Type B pancreatic cell (in vitro differentiated cells): Measurements from ENCODE around the gene C3orf80. TPM values are rescaled to one million over a fixed set of nuclear protein-coding genes. Genes with fewer than 3 reads are reported as not detected.
A peak's percentile ranks its signal among the peaks of the same experiment; 100 is the strongest.

Experiments used
- DNase-seq: peaks from one replicate; pipeline ENCODE4 v3.0.0; 2021; ENCODE audit warnings: mixed read lengths; ENCODE audit not compliant: unreplicated experiment; ENCODE audit errors: extremely low spot score
- H3K27ac Mint-ChIP-seq: 2 replicates; pipeline ENCODE4 v1.8.0; 2021; ENCODE audit warnings: mild to moderate bottlenecking, mixed read lengths
- H3K27me3 Mint-ChIP-seq: 2 replicates; pipeline ENCODE4 v1.8.0; 2021; ENCODE audit warnings: mixed read lengths
- H3K36me3 Mint-ChIP-seq: 2 replicates; pipeline ENCODE4 v1.8.0; 2021; ENCODE audit warnings: mixed read lengths
- H3K4me1 Mint-ChIP-seq: one replicate; pipeline ENCODE4 v1.8.0; 2021; ENCODE audit warnings: mixed read lengths; ENCODE audit not compliant: unreplicated experiment
- H3K4me3 Mint-ChIP-seq: 2 replicates; pipeline ENCODE4 v1.8.0; 2021; ENCODE audit warnings: mild to moderate bottlenecking, mixed read lengths
- H3K9me3 Mint-ChIP-seq: 2 replicates; pipeline ENCODE4 v1.8.0; 2021; ENCODE audit warnings: mixed read lengths
- total RNA-seq: library from RNA; stranded (reverse); gene quantifications from 2 replicates; pipeline ENCODE4 v1.2.1, GENCODE V29; 2021; ENCODE audit warnings: low replicate concordance
- TF ChIP-seq, protein P1 (sequence below): fragments of 200-600 bp; sonication (generic); conservative IDR thresholded peaks from 2 replicates; pipeline ENCODE4 v1.5.0; 2021; ENCODE audit warnings: antibody characterized with exemption, mild to moderate bottlenecking

The C3orf80 gene
- total RNA-seq, 1 donor from 2014 or later: 2.6 TPM

DNA sequence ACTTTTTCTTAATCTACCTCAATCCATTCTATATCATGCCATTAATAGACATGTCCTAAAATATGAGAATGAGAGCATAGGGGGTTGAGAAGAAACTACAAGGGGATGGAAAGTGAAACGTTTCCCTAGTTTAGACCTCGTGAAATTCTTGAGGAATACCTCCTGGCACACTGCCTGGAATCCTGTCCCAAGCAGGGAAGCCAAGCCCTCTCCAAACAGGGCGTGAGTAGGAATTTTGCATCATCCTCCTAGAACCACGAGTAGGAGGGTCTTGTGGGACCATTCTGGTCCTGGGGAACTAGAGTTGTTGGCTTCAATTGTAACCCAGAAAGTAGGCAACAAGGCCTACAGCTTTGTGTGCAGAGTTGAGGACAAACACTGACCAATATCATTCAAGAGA, 19.6 kb upstream of the C3orf80 start:
- TF ChIP-seq, protein P1, sequence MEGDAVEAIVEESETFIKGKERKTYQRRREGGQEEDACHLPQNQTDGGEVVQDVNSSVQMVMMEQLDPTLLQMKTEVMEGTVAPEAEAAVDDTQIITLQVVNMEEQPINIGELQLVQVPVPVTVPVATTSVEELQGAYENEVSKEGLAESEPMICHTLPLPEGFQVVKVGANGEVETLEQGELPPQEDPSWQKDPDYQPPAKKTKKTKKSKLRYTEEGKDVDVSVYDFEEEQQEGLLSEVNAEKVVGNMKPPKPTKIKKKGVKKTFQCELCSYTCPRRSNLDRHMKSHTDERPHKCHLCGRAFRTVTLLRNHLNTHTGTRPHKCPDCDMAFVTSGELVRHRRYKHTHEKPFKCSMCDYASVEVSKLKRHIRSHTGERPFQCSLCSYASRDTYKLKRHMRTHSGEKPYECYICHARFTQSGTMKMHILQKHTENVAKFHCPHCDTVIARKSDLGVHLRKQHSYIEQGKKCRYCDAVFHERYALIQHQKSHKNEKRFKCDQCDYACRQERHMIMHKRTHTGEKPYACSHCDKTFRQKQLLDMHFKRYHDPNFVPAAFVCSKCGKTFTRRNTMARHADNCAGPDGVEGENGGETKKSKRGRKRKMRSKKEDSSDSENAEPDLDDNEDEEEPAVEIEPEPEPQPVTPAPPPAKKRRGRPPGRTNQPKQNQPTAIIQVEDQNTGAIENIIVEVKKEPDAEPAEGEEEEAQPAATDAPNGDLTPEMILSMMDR: no peak
- Mint-ChIP-seq H3K4me1 (no peaks in the 10 kb centered on the region), H3K9me3 (no peaks in the 10 kb centered on the region), H3K27ac (no peak overlapping the region), H3K36me3 (no peaks in the 10 kb centered on the region), H3K4me3 (no peak overlapping the region), H3K27me3 (peaks cover 4% of the 10 kb centered on the region)
- DNase-seq: no peak

- no peak for DNase-seq
- Mint-ChIP-seq H3K4me3 (no peak overlapping the region), H3K36me3 (no peaks in the 10 kb centered on the region), H3K27me3 (peaks cover 3% of the 10 kb centered on the region), H3K27ac (peak overlapping the region; percentile 38), H3K4me1 (no peaks in the 10 kb centered on the region), H3K9me3 (no peaks in the 10 kb centered on the region)
- TF ChIP-seq, protein P1: no peak
Measured at GRCh38 chr3:160210341-160210740, 14.9 kb upstream of the C3orf80 start.

GRCh38 chr3:160210799-160211221, 14.4 kb upstream of the C3orf80 start:
- no peaks in the 10 kb centered on the region for H3K36me3 Mint-ChIP-seq
- H3K27ac Mint-ChIP-seq: peak overlapping the region; percentile 38
- no peaks in the 10 kb centered on the region for H3K9me3 Mint-ChIP-seq
- DNase-seq: no peak
- H3K27me3 Mint-ChIP-seq: peaks cover 3% of the 10 kb centered on the region
- H3K4me1 Mint-ChIP-seq: no peaks in the 10 kb centered on the region
- TF ChIP-seq, protein P1: peak; percentile 45
- no peak overlapping the region for H3K4me3 Mint-ChIP-seq

DNA sequence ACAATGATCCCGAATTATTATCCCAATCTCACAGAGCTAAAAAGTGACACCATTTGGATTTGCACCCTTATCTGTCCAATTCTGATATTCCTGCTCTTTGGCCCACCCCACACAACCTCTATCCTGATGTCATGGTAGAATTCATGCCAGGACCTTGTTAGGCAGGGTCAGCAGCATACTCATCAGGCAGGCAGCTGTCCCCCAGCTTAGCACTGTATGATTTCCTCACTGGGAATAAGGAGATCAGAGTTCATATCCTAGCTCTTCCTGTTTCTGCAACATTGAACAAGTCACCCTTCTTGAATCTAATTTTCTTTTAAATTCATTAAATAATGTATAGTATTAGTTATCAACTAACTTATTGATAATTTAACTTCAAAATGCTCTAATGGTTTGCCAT, 12.0 kb upstream of the C3orf80 start:
- no peaks in the 10 kb centered on the region for H3K4me1 Mint-ChIP-seq
- H3K27ac Mint-ChIP-seq: no peak overlapping the region
- TF ChIP-seq, protein P1: no peak
- H3K27me3 Mint-ChIP-seq: peaks cover 16% of the 10 kb centered on the region
- DNase-seq: no peak
- no peak overlapping the region for H3K4me3 Mint-ChIP-seq
- H3K36me3 Mint-ChIP-seq: no peaks in the 10 kb centered on the region
- H3K9me3 Mint-ChIP-seq: no peaks in the 10 kb centered on the region

DNA sequence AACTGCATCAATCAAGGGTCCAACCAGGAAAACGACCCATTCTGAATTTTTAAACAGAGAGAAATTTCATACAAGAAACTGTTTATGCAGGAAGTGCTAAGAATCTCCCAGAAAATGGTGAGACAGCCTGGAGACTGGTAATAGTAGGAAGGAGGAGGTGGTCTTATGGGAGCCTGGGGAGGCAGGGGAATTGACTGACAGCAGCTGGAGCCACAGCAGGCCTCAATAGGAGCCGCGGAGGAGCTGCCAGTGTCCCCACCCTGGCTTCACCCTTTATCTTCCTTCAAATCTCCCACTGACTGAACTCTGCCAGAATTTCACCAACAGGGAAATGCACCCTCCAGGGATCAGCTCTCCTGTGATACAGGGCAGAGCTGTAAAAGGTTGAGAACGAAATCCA, 7.5 kb upstream of the C3orf80 start:
- no peaks in the 10 kb centered on the region for H3K9me3 Mint-ChIP-seq
- TF ChIP-seq, protein P1: no peak
- H3K27ac Mint-ChIP-seq: no peak overlapping the region
- no peak overlapping the region for H3K4me3 Mint-ChIP-seq
- no peaks in the 10 kb centered on the region for H3K36me3 Mint-ChIP-seq
- no peaks in the 10 kb centered on the region for H3K4me1 Mint-ChIP-seq
- no peak for DNase-seq
- H3K27me3 Mint-ChIP-seq: peaks cover 54% of the 10 kb centered on the region

DNA sequence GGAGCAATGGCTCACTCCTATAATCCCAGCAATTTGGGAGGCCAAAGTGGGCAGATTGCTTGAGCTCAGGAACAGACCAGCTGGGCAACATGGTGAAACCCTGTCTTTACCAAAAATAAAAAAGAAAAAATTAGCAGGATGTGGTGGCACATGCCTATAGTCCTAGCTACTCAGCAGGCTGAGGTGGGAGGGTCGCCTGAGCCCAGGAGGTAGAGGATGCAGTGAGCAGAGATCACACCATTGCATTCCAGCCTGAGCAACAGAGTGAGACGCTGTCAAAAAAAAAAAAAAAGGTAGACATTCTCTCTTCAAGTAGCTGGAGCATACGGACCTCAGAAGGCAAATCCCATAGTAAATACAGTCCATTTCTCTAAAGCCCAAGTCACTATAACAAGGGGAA, 7.1 kb upstream of the C3orf80 start:
- no peak for DNase-seq
- Mint-ChIP-seq H3K36me3 (no peaks in the 10 kb centered on the region), H3K27ac (no peak overlapping the region), H3K4me3 (no peak overlapping the region), H3K9me3 (no peaks in the 10 kb centered on the region), H3K27me3 (peaks cover 59% of the 10 kb centered on the region), H3K4me1 (no peaks in the 10 kb centered on the region)
- TF ChIP-seq, protein P1: no peak
